ENCODE data around the gene ZKSCAN2.

DNA sequence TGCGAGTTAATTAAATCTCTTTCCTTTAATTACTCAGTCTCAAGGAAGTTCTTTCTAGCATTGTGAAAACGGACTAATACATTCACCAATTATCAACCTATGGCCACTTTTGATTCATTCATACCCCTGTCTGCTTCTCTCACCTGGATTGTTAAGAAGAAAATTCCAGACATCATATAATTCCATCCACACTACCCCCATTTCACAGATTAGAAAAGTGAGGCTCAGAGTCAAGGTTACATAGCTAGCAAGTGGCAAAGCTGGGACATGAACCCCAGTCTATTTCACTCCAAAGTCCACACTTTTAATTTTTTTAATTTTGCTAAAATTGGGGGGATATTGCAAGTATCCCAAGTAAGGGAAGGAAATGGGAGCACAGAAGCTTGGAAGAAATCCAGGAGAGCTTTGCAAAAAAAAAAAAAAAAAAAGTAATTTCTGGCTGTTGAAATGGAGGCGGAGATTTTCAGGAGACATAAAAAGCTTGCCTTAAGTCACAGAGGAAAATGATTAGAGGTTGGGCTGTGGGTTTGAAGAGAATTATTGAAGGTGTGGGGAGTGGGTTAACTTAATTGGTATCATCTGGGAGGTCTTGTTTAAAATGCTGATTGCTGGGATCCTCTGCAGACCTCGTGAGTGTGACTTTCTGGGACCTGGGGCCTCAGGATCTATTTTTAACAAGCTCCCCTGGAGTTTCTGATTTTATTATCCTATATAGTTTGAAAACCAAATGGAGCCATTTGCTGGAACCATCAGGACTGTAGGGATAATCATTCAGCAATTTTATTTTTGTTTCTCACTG is 42.3 kb upstream of the ZKSCAN2 start:
- TF ChIP-seq, protein P1, sequence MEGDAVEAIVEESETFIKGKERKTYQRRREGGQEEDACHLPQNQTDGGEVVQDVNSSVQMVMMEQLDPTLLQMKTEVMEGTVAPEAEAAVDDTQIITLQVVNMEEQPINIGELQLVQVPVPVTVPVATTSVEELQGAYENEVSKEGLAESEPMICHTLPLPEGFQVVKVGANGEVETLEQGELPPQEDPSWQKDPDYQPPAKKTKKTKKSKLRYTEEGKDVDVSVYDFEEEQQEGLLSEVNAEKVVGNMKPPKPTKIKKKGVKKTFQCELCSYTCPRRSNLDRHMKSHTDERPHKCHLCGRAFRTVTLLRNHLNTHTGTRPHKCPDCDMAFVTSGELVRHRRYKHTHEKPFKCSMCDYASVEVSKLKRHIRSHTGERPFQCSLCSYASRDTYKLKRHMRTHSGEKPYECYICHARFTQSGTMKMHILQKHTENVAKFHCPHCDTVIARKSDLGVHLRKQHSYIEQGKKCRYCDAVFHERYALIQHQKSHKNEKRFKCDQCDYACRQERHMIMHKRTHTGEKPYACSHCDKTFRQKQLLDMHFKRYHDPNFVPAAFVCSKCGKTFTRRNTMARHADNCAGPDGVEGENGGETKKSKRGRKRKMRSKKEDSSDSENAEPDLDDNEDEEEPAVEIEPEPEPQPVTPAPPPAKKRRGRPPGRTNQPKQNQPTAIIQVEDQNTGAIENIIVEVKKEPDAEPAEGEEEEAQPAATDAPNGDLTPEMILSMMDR (IDR thresholded peaks at IDR 0.05) = no peak
- no peak for TF ChIP-seq POLR2A (IDR thresholded peaks at IDR 0.05)

Data from testis (tissue), 2 donors.